ENCODE data around the gene DNAI1.
"Not testable (repeated sequence)": the region's sequence is repeated elsewhere in the genome, so short reads cannot be mapped to it uniquely, and the experiment has no call there.

DNAI1 gene

DNA sequence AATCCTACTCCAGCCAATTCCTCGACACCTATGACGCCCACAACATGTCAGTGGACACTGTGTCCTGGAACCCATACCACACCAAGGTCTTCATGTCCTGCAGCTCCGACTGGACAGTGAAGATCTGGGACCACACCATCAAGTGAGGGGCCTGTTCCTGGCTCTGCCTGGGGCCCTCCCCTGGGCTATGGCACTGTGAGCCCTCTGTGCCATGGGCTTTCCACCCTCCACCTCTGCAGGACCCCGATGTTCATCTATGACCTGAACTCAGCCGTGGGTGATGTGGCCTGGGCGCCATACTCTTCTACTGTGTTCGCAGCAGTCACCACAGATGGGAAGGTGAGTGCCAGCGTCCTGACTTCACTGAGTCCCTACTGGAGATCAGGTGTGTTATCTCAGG, 55.8 kb downstream of the DNAI1 start:
- no peak for DNase-seq

- DNase-seq: no peak
Observed at GRCh38 chr9:34514816-34515215, 56.2 kb downstream of the DNAI1 start.

- no peak for DNase-seq
Observed at GRCh38 chr9:34515959-34516358, 57.4 kb downstream of the DNAI1 start.

- DNase-seq: no peak
Observed at GRCh38 chr9:34517185-34517584, 58.6 kb downstream of the DNAI1 start.

DNA sequence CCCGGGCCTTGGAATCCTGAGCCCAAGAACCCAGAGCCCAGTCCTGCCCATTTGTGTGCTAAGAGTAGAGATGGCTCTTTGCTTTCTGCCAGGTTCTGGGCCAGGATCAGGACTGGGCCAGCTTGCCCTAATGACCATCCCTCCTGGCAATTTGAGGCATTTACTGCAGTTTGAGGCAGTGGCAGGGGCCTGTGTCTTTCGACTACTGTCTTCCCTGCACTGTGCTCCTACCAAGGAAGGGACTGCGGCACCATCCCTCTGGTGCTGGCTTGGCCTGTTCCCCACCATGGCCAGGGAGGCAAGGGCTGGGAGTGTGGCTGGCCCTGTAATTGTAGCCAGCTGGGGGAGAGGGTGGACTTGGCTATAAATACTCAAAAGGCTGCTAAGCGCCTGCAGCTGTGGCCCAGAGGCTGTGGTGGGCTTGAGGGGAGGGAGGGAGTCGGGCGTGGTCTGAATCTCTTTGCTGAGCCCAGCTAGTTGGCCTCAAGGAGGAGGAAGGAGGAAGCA, 59.6 kb downstream of the DNAI1 start:
- no peak for DNase-seq

- DNase-seq: no peak
Observed at GRCh38 chr9:34518896-34519295, 60.3 kb downstream of the DNAI1 start.

GRCh38 chr9:34519321-34520020, 60.9 kb downstream of the DNAI1 start:
- DNase-seq: no peak

DNA sequence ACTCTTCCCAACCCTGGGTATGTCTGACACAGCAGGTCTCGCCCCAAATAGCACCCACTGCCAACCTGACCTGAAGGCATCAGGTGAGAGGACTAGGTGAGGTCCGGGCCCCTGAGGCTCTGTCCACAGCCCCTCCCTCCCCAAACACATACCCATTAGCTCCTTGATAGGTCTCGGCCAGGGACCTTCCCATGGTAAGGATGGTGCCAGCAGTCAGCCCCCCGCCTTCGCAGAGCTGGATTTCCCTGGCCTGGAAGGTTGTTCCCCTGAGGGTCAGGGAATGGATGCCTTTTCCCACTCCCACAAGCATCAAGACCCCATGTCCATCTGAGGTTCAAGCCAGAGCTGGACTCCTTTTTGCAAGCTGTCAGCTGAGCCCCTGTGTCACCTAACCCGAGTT, 61.5 kb downstream of the DNAI1 start:
- DNase-seq: no peak

- DNase-seq: no peak
Observed at GRCh38 chr9:34520505-34521385, 62.1 kb downstream of the DNAI1 start.

- no peak for DNase-seq
Observed at GRCh38 chr9:34521406-34522045, 62.9 kb downstream of the DNAI1 start.

- DNase-seq: no peak
Observed at GRCh38 chr9:34522091-34522887, 63.7 kb downstream of the DNAI1 start.

DNA sequence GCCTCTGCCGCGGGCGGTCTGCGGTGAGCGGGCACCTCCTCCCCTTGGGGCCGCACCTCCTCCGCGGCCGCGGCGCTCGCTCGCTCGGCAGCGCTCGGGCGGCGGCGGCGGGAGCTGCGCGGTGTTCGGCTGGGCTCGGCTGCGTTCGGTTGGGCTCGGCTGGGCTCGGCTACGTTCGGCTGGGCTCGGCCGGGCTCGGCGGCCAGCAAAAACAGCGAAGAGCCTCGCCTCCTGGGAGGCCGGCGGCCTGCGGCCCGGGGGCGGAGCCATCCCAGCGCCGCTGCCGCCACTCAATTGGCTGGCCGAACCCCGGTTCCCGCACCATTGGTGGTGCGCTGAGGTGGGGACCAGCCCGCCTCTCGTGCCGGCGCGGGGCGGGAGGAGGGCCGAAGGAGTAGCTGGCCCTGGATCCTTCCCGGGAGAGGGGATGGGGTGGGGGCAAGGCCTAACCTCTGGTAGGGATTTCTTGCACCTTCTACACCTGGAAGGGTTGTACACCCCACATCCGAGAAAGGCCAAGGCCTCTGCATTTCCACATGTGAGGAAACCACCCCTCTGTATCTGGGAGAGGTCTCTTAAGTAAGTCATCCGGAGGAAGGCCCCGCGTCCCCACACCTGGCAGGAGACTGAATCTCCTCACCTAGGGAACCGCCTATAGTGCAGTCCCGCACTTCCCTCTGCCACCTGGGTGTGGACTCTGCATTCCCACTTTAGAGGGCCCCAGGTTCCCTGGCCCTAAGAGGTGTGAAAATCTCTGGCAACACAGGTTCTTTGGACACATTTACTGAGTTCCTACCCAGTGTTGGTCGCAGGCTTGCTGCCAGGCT, 64.6 kb downstream of the DNAI1 start, which contains the start of gene ENHO:
Gene ENHO, minus strand, starts transcription at position 20 of the 827 bp plus-strand sequence. CDS start 1,295 bp downstream, outside the sequence.
- DNase-seq: peak; percentile 82

GRCh38 chr9:34524349-34524748, 65.7 kb downstream of the DNAI1 start:
- no peak for DNase-seq

DNA sequence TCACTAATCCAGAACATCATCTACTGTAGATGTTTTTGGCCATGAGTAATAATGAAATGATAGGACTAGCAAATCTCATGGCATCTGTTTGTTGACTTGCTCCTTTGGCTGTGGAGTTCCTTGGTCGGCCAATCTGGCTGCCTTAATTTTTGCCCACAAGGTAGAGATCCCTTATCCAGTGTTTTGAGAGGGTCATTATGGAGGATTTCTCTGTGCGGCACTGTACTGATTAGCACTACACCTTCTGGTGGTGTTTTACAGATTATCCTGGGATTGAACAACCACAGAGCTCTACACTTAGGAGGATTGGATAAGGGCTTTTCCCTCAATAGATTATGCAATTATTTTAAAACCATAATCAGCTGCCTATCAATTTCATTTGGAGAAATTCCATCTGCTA, 67.4 kb downstream of the DNAI1 start:
- no peak for DNase-seq

DNA sequence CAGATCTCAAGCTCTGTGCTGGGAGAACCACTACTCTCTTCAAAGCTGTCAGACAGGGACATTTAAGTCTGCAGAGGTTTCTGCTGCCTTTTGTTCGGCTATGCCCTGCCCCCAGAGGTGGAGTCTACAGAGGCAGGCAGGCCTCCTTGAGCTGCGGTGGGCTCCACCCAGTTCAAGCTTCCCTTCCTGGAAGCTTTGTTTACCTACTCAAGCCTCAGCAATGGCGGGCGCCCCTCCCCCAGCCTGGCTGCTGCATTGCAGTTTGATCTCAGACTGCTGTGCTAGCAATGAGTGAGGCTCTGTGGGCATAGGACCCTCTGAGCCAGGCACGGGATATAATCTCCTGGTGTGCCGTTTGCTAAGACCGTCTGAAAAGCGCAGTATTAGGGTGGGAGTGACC, 73.4 kb downstream of the DNAI1 start:
- DNase-seq: not testable (repeated sequence)

DNA sequence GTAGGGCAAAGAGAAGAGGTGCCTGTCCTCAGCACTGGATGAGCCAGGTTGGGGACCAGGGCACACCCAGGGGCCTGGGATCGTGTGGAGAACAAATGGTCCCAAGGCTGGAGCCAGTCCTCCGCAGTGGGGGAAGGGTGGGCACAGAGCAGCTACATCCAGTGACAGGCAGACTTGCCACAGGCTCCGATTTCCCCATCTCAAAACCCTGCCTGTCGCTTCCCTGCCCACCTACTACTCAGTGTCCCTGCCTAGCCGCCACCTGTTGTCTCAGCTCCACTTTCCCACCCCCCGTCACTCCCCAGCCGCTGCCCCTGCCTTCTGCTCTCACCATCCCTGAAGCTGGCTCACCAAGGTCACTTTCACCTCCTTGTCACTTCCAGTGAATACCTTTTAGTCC, 78.1 kb downstream of the DNAI1 start:
- DNase-seq: no peak

DNA sequence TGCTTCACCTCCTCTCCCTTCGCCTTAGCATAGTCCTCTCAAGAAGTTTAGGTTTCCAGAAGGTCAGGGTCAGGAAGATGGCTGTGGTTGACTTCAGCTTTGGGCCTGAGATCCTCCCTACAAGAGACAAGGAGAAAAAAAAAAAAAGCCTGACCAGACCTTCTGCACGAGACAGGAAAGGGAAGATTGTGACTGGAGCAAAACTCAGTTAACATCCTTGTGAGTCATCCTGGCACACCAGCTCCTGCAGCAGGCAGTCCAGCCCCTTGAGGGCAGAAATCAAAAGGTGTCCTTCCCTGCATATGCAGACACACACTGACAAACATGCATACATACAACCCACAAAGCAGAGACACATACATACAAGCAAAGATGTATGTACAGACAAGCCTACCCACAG, 82.2 kb downstream of the DNAI1 start:
- DNase-seq: peak; percentile 31

DNA sequence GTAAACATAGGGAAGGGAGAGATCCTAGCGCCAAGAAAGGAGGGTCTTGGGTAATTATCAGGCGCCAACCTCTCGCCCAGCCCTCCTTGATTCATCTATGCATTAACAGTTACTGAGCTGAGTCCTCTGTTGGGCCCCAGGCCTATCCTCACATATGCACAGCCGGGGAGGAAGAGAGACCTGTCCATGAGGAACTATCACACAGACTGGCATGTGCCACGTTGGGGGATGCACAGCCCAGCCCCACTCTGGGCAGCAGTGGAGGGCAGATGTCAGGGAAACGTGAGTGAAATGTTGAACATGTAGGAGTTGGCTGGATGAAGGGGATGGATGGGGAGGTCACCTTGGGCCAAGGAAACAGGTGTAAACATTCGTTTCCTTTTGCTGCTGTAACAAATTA, 82.9 kb downstream of the DNAI1 start:
- DNase-seq: no peak

DNA sequence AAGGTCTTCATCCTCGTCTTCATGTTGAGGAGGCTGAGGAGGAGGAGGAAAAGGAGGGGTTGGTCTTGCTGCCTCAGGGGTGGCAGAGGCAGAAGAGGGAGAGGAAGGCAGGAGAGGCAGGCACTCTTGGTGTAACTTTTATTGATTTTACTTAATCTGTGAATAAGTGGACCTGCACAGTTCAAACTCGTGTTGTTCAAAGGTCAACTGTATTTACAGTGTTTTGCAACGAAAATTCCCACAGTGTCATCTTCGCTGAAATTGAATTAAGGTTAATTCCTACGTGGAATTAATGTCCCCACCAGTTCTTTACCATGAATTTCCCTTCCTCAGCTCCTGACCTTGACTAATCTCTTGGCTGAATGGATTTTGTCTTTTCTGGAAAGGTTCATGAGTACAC, 85.4 kb downstream of the DNAI1 start:
- DNase-seq: no peak

DNA sequence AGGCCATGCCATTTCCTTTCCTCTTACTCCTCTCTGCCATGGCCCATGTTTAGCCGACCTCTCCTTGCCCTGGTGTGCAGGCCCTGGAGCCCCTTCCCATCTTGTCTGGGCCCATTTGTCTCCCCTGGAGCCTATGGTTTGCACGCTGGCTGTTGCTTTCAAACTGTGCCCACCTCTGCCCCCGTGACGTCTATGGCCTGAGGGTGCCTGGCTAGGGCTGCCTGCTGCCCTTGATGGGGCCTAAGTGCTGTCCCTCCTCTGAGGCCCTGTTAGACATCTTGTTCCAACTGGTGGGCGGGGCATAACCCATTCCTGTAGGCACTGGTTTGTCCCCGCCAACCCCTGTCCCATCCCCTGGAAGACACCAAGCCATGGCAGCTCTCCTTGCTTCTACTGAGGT, 86.9 kb downstream of the DNAI1 start:
- no peak for DNase-seq

- no peak for DNase-seq
Observed at GRCh38 chr9:34546102-34546833, 87.7 kb downstream of the DNAI1 start.
